Neutrophil (primary cell): ENCODE measurements around the gene CEP120.

Source experiments
- H3K27ac ChIP-seq: fragments of 200-600 bp; sonication (generic); 2 replicates; pipeline ENCODE4 v1.5.1; 2016; ENCODE audit warnings: mild to moderate bottlenecking, moderate library complexity
- H3K27me3 ChIP-seq: fragments of 200-600 bp; sonication (generic); 2 replicates; pipeline ENCODE4 v1.6.0; 2016; ENCODE audit warnings: mild to moderate bottlenecking
- H3K36me3 ChIP-seq: fragments of 200-600 bp; sonication (generic); 2 replicates; pipeline ENCODE4 v1.5.1; 2017
- H3K4me1 ChIP-seq, 2 experiments: fragments of 200-600 bp in 1 of 2; sonication (generic) in 1 of 2; 1 replicate in 1 of 2; 2 replicates in 1 of 2; pipeline versions ENCODE4 v1.5.1 to v1.6.1; 2013 to 2016; ENCODE audit warnings: low read depth in 1 of 2, low read length in 1 of 2, mild to moderate bottlenecking in 1 of 2, moderate library complexity in 1 of 2; ENCODE audit not compliant: control insufficient read depth in 1 of 2, insufficient read depth in 1 of 2
- H3K4me3 ChIP-seq, 2 experiments: fragments of 200-600 bp in 1 of 2; sonication (generic) in 1 of 2; 1 replicate in 1 of 2; 2 replicates in 1 of 2; pipeline ENCODE4 v1.5.1; 2013 to 2016; ENCODE audit warnings: low read depth in 1 of 2, low read length in 1 of 2, mild to moderate bottlenecking in 1 of 2, moderate library complexity in 1 of 2
- H3K9me3 ChIP-seq: fragments of 200-600 bp; sonication (generic); 2 replicates; pipeline ENCODE4 v1.5.1; 2016
- TF ChIP-seq, protein P1 (sequence below): fragments of 200-600 bp; sonication (generic); IDR thresholded peaks from 2 replicates; pipeline ENCODE4 v1.5.1; 2016; ENCODE audit warnings: antibody characterized with exemption

The CEP120 gene

DNA sequence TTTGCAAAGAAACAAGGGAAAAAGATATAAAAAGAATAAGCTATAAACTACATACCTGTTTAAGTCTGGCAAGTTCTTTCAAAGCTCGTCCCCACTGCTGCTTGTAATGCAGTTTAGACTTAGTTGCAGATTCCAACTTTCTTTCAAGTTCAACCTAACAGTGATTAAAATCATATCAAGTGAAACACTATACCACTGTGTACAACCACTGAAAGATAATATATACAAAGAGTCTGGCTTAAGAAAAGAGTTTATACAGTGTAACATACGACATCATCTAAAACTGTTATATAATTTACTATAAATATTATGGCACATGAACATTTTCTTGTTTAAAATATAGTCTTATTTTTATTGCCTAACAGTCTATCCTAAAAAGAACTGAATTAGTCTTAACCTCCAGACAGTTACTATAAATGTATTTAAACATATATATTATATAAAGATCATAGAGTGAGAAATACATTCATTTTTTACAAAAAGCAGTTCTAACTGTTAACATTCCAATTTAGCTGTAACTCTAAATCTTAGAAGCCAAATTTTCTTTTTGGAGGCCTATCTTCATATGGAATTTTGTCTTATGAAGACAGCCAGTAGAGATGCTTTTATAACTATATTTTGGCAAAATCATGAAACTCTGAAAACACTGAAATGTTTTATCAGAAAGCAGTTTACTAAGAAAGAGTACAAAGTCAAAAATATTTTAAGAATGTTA, 58.6 kb downstream of the CEP120 start:
- H3K27ac ChIP-seq: no peak overlapping the region
- no peaks in the 10 kb centered on the region for H3K27me3 ChIP-seq
- no peak overlapping the region for H3K4me3 ChIP-seq
- no peaks in the 10 kb centered on the region for H3K9me3 ChIP-seq
- no peaks in the 10 kb centered on the region for H3K4me1 ChIP-seq
- TF ChIP-seq, protein P1, sequence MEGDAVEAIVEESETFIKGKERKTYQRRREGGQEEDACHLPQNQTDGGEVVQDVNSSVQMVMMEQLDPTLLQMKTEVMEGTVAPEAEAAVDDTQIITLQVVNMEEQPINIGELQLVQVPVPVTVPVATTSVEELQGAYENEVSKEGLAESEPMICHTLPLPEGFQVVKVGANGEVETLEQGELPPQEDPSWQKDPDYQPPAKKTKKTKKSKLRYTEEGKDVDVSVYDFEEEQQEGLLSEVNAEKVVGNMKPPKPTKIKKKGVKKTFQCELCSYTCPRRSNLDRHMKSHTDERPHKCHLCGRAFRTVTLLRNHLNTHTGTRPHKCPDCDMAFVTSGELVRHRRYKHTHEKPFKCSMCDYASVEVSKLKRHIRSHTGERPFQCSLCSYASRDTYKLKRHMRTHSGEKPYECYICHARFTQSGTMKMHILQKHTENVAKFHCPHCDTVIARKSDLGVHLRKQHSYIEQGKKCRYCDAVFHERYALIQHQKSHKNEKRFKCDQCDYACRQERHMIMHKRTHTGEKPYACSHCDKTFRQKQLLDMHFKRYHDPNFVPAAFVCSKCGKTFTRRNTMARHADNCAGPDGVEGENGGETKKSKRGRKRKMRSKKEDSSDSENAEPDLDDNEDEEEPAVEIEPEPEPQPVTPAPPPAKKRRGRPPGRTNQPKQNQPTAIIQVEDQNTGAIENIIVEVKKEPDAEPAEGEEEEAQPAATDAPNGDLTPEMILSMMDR: no peak
- H3K36me3 ChIP-seq: peaks cover 36% of the 10 kb centered on the region

DNA sequence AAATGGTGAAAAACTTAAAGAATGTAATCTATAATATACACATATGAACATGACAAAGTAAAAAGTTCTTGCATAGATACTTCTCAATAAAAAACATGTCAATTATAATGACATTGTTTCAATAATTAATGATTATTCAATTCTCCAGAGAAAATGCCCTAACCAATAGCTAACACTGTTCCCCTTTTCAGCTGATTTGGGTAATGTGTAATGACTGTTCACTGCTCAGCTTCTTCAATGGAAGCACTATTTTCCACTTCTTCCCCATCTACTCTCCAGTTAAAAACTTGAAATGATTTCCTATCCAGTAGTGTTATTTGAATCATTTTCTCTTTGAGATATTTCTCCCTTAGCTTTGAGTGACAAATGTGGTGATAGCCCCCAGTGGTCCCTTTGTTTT, 62.3 kb downstream of the CEP120 start:
- TF ChIP-seq, protein P1: no peak
- Histone ChIP-seq H3K36me3 (peaks cover 35% of the 10 kb centered on the region), H3K27me3 (no peaks in the 10 kb centered on the region), H3K4me3 (no peak overlapping the region), H3K4me1 (no peaks in the 10 kb centered on the region), H3K9me3 (no peaks in the 10 kb centered on the region), H3K27ac (no peak overlapping the region)

GRCh38 chr5:123360201-123360571, 63.0 kb downstream of the CEP120 start:
- H3K27ac ChIP-seq: no peak overlapping the region
- H3K4me3 ChIP-seq: no peak overlapping the region
- no peaks in the 10 kb centered on the region for H3K9me3 ChIP-seq
- TF ChIP-seq, protein P1: no peak
- no peaks in the 10 kb centered on the region for H3K27me3 ChIP-seq
- no peaks in the 10 kb centered on the region for H3K4me1 ChIP-seq
- H3K36me3 ChIP-seq: peaks cover 35% of the 10 kb centered on the region

- no peak overlapping the region for H3K27ac ChIP-seq
- H3K9me3 ChIP-seq: no peaks in the 10 kb centered on the region
- H3K36me3 ChIP-seq: peaks cover 33% of the 10 kb centered on the region
Observed at GRCh38 chr5:123359454-123360200, 63.6 kb downstream of the CEP120 start.

GRCh38 chr5:123358751-123359150, 64.5 kb downstream of the CEP120 start:
- no peaks in the 10 kb centered on the region for H3K4me1 ChIP-seq
- no peaks in the 10 kb centered on the region for H3K9me3 ChIP-seq
- H3K36me3 ChIP-seq: peaks cover 29% of the 10 kb centered on the region
- no peak overlapping the region for H3K27ac ChIP-seq
- TF ChIP-seq, protein P1: no peak
- no peak overlapping the region for H3K4me3 ChIP-seq
- no peaks in the 10 kb centered on the region for H3K27me3 ChIP-seq

More at GRCh38 chr5:123359454-123360200, 63.6 kb downstream of the CEP120 start:
- H3K4me1 ChIP-seq: no peaks in the 10 kb centered on the region
- TF ChIP-seq, protein P1: no peak
- no peaks in the 10 kb centered on the region for H3K27me3 ChIP-seq
- H3K4me3 ChIP-seq: no peak overlapping the region
